K562 (cell line): Measurements from ENCODE around the gene LEPR. TPM values are rescaled to one million over a fixed set of nuclear protein-coding genes. Genes with fewer than 3 reads are reported as not detected.

Experiments
- ARHGAP35 ChIP-seq: fragments of 450-650 bp; IDR thresholded peaks from 2 replicates; pipeline ENCODE4 v1.6.1; 2018; ENCODE audit not compliant: partially characterized antibody
- CBFA2T2 ChIP-seq: fragments of 450-650 bp; conservative IDR thresholded peaks from 2 replicates; pipeline ENCODE4 v1.6.1; 2017; ENCODE audit warnings: mild to moderate bottlenecking
- CCAR2 ChIP-seq: fragments of 200-400 bp; formaldehyde crosslinking; IDR thresholded peaks from 2 replicates; pipeline ENCODE4 v1.6.1; 2017; ENCODE audit warnings: mild to moderate bottlenecking, low read depth, low read length
- CHAMP1 ChIP-seq: fragments of 450-650 bp; IDR thresholded peaks from 2 replicates; pipeline ENCODE4 v1.6.1; 2016; ENCODE audit warnings: mild to moderate bottlenecking
- DACH1 ChIP-seq: fragments of 450-650 bp; IDR thresholded peaks from 2 replicates; pipeline ENCODE4 v1.6.1; 2018; ENCODE audit not compliant: partially characterized antibody
- GATAD2B ChIP-seq: fragments of 450-650 bp; IDR thresholded peaks from 2 replicates; pipeline ENCODE4 v1.6.1; 2017; ENCODE audit warnings: mild to moderate bottlenecking, borderline replicate concordance
- HDAC2 ChIP-seq: fragments of 450-650 bp; IDR thresholded peaks from 2 replicates; pipeline ENCODE4 v1.6.1; 2016; ENCODE audit warnings: mild to moderate bottlenecking
- HLTF ChIP-seq: fragments of 450-650 bp; IDR thresholded peaks from 2 replicates; pipeline ENCODE4 v1.6.1; 2016
- MXD1 ChIP-seq: fragments of 250-450 bp; sonication (Bioruptor Pico); IDR thresholded peaks from 2 replicates; pipeline ENCODE4 v1.8.0; 2021; ENCODE audit warnings: borderline replicate concordance, mild to moderate bottlenecking, moderate library complexity; ENCODE audit not compliant: poor library complexity, severe bottlenecking
- MYBL2 ChIP-seq, 2 experiments: fragments of 450-650 bp in 1 of 2; sonication (generic) in 1 of 2; formaldehyde crosslinking in 1 of 2; IDR thresholded peaks; 2 replicates each; pipeline versions ENCODE4 v1.6.1 to v1.8.1; 2017 to 2022; ENCODE audit warnings: borderline replicate concordance in 1 of 2, inconsistent platforms in 1 of 2, low read depth in 1 of 2, mild to moderate bottlenecking in 1 of 2, missing genetic modification reagents in 1 of 2, moderate library complexity in 1 of 2
- NCOA4 ChIP-seq: fragments of 450-650 bp; IDR thresholded peaks from 2 replicates; pipeline ENCODE4 v1.6.1; 2018; ENCODE audit warnings: mild to moderate bottlenecking; ENCODE audit not compliant: partially characterized antibody
- NFIC ChIP-seq: fragments of 450-650 bp; IDR thresholded peaks from 2 replicates; pipeline ENCODE4 v1.6.1; 2017; ENCODE audit warnings: mild to moderate bottlenecking, inconsistent platforms
- NONO ChIP-seq, 2 experiments: fragments of 200-400 bp in 1 of 2; fragments of 450-650 bp in 1 of 2; formaldehyde crosslinking in 1 of 2; IDR thresholded peaks; 2 replicates each; pipeline ENCODE4 v1.6.1; 2017; ENCODE audit warnings: low read depth in 2 of 2, mild to moderate bottlenecking in 2 of 2, moderate library complexity in 2 of 2, low read length in 1 of 2
- POLR2G ChIP-seq: fragments of 200-400 bp; formaldehyde crosslinking; IDR thresholded peaks from 2 replicates; pipeline ENCODE4 v1.6.1; 2017; ENCODE audit warnings: low read depth, mild to moderate bottlenecking, antibody characterized with exemption, low read length, moderate library complexity
- RAD51 ChIP-seq: fragments of 450-650 bp; IDR thresholded peaks from 2 replicates; pipeline ENCODE4 v1.7.1; 2016; ENCODE audit warnings: low read depth, mild to moderate bottlenecking, borderline replicate concordance
- SMAD4 ChIP-seq: fragments of 250-450 bp; sonication (Bioruptor Pico); conservative IDR thresholded peaks from 2 replicates; pipeline ENCODE4 v1.8.0; 2021; ENCODE audit warnings: inconsistent platforms, mild to moderate bottlenecking, moderate library complexity
- SMARCA4 ChIP-seq: fragments of 450-650 bp; IDR thresholded peaks from 2 replicates; pipeline ENCODE4 v1.6.1; 2016
- STAG1 ChIP-seq: sonication (generic); formaldehyde crosslinking; IDR thresholded peaks from 2 replicates; pipeline ENCODE4 v1.5.0; 2020; ENCODE audit warnings: missing genetic modification reagents, borderline replicate concordance
- TCF3 ChIP-seq: sonication (generic); formaldehyde crosslinking; IDR thresholded peaks from 2 replicates; pipeline ENCODE4 v1.4.0; 2020; ENCODE audit warnings: mild to moderate bottlenecking, missing genetic modification reagents
- TEAD4 ChIP-seq, 2 experiments: sonication (generic) in 1 of 2; formaldehyde crosslinking in 1 of 2; IDR thresholded peaks; 2 replicates each; pipeline versions ENCODE4 v1.6.1 to v1.8.0; 2012 to 2022; ENCODE audit warnings: borderline replicate concordance in 1 of 2, inconsistent platforms in 1 of 2, low read length in 1 of 2, mild to moderate bottlenecking in 1 of 2, missing genetic modification reagents in 1 of 2
- ZKSCAN1 ChIP-seq: fragments of 150-350 bp; IDR thresholded peaks from 2 replicates; pipeline ENCODE4 v1.6.1; 2016; ENCODE audit warnings: low read depth, low read length
- ZNF274 ChIP-seq: IDR thresholded peaks from 2 replicates; pipeline ENCODE4 v1.6.1; 2011; ENCODE audit warnings: low read depth, mild to moderate bottlenecking, low read length, moderate library complexity, borderline replicate concordance
- ZNF507 ChIP-seq: conservative IDR thresholded peaks from 2 replicates; pipeline ENCODE4 v1.6.1; 2017; ENCODE audit warnings: missing genetic modification characterization, missing compliant biosample characterization
- ZNF511 ChIP-seq: sonication (generic); formaldehyde crosslinking; IDR thresholded peaks from 2 replicates; pipeline ENCODE4 v1.8.0; 2022; ENCODE audit warnings: mild to moderate bottlenecking, missing genetic modification reagents
- ZNF589 ChIP-seq: fragments of 200-800 bp; sonication (Bioruptor generic); IDR thresholded peaks from 2 replicates; pipeline ENCODE4 v1.6.1; 2016; ENCODE audit warnings: low read depth, missing genetic modification characterization, missing compliant biosample characterization
- ZNF717 ChIP-seq: fragments of 250-450 bp; sonication (Bioruptor Pico); IDR thresholded peaks from 2 replicates; pipeline ENCODE4 v1.5.0; 2021
- ZSCAN29 ChIP-seq: fragments of 450-650 bp; IDR thresholded peaks from 2 replicates; pipeline ENCODE4 v1.6.1; 2017
- polyA plus RNA-seq, 8 experiments: library from polyadenylated mRNA; depleted of rRNA in 4 of 8; stranded (reverse) in 5 of 8; unstranded in 3 of 8; fragments of >200 nt; fragmentation: Nextera tagmentation in 2 of 8; fragmentation: Illumina TruSeq in 1 of 8; extraction: Ambion mirVana in 2 of 8; extraction: Trizol in 1 of 8; gene quantifications; 2 replicates each; pipeline versions ENCODE4 v1.2.1 to v1.2.3, GENCODE V29; 2011 to 2014; ENCODE audit warnings: inconsistent platforms in 1 of 8, missing spikeins in 1 of 8
- total RNA-seq, 7 experiments: library from RNA; depleted of rRNA in 6 of 7; stranded (reverse); fragments of >200 nt in 6 of 7; fragmentation: Illumina TruSeq in 2 of 7; extraction: Trizol in 2 of 7; gene quantifications; 2 replicates each; pipeline versions ENCODE4 v1.2.1 to v1.2.3, GENCODE V29; 2011 to 2021; ENCODE audit warnings: low replicate concordance in 1 of 7

Gene LEPR
- total and polyA plus RNA-seq, 9 of the 15 experiments (the other 6 are each of a cell fraction or from before 2014, with no cell fraction given) = 12.2 to 111 (median 43.1) TPM

GRCh38 chr1:65412256-65412983, 8.0 kb upstream of the LEPR start (continued):
- TF ChIP-seq MYBL2 (IDR thresholded peaks at IDR 0.05; ENCODE audit: low read depth) = no peak
- TF ChIP-seq MYBL2 (CRISPR knock-in tag; IDR thresholded peaks at IDR 0.05; ENCODE audit: borderline replicate concordance) = no peak
- peak in 1 of 2 experiments; percentile 93; a peak in 2 of 4 replicates for TF ChIP-seq NONO (IDR thresholded peaks at IDR 0.05; ENCODE audit: low read depth in 2 of 2, low read length in 1 of 2)
- TF ChIP-seq NFIC = peak; percentile 91
- peak; percentile 99 for TF ChIP-seq TEAD4 (IDR thresholded peaks at IDR 0.05; ENCODE audit: low read length)
- no peak for TF ChIP-seq TEAD4 (CRISPR knock-in tag; IDR thresholded peaks at IDR 0.05; ENCODE audit: borderline replicate concordance)
- TF ChIP-seq ARHGAP35 = no peak
- TF ChIP-seq POLR2G = no peak
- peak; percentile 86 for TF ChIP-seq HDAC2
- TF ChIP-seq CCAR2 = no peak
- no peak for TF ChIP-seq ZKSCAN1
- TF ChIP-seq CHAMP1 = peak; percentile 98
- no peak for TF ChIP-seq ZSCAN29
- peak; percentile 81 for TF ChIP-seq GATAD2B
- peak; percentile 99 for TF ChIP-seq SMARCA4
- peak; percentile 94 for TF ChIP-seq SMAD4 (CRISPR knock-in tag)
- no peak for TF ChIP-seq ZNF507 (tag)
- no peak for TF ChIP-seq ZNF511 (CRISPR knock-in tag)
- TF ChIP-seq MXD1 (CRISPR knock-in tag) = no peak
- TF ChIP-seq HLTF = peak; percentile 69; the same call in 1 of the 2 replicates
- TF ChIP-seq CBFA2T2 = peak; percentile 97
- TF ChIP-seq NCOA4 = no peak
- TF ChIP-seq DACH1 = peak; percentile 63
- TF ChIP-seq ZNF589 (CRISPR knock-in tag) = peak; percentile 77; the same call in 1 of the 2 replicates
- TF ChIP-seq ZNF717 (CRISPR knock-in tag) = no peak
- TF ChIP-seq ZNF274 = no peak
- peak; percentile 97 for TF ChIP-seq TCF3 (CRISPR knock-in tag)
- peak; percentile 60; the same call in 1 of the 2 replicates for TF ChIP-seq RAD51
- TF ChIP-seq STAG1 (CRISPR knock-in tag) = no peak
